IPS-18c (cell line): ENCODE measurements around the gene TUBB4B.
"Not testable (repeated sequence)": the region's sequence is repeated elsewhere in the genome, so short reads cannot be mapped to it uniquely, and the experiment has no call there.

Experiments used
- H3K4me3 ChIP-seq: 2 replicates; pipeline ENCODE4 v1.7.0; 2013; ENCODE audit warnings: low read depth, mild to moderate bottlenecking, low read length, moderate library complexity; ENCODE audit not compliant: insufficient read depth
- H3K9me3 ChIP-seq: one replicate; pipeline ENCODE4 v1.6.1; 2013; ENCODE audit warnings: mild to moderate bottlenecking, low read length, moderate library complexity; ENCODE audit not compliant: control insufficient read depth, insufficient read depth

Gene TUBB4B

DNA sequence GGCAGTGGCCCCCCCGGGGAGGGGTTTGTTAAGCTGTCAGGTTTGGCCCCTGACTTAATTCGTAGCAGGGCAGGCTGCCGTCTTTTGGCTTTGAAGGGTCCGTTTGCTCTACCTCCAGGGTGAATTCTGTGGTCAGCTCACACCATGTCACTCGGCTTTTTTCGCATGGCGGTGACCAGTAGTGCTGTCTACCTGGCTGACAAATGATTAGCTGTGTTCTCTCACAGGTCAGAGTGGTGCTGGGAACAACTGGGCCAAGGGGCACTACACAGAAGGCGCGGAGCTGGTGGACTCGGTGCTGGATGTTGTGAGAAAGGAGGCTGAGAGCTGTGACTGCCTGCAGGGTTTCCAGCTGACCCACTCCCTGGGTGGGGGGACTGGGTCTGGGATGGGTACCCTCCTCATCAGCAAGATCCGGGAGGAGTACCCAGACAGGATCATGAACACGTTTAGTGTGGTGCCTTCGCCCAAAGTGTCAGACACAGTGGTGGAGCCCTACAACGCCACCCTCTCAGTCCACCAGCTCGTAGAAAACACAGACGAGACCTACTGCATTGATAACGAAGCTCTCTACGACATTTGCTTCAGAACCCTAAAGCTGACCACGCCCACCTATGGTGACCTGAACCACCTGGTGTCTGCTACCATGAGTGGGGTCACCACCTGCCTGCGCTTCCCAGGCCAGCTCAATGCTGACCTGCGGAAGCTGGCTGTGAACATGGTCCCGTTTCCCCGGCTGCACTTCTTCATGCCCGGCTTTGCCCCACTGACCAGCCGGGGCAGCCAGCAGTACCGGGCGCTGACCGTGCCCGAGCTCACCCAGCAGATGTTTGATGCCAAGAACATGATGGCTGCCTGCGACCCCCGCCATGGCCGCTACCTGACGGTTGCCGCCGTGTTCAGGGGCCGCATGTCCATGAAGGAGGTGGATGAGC lies 1.4 kb downstream of the TUBB4B start:
- peak overlapping the region; percentile 84 for H3K4me3 ChIP-seq
- H3K9me3 ChIP-seq: no peaks in the 10 kb centered on the region

DNA sequence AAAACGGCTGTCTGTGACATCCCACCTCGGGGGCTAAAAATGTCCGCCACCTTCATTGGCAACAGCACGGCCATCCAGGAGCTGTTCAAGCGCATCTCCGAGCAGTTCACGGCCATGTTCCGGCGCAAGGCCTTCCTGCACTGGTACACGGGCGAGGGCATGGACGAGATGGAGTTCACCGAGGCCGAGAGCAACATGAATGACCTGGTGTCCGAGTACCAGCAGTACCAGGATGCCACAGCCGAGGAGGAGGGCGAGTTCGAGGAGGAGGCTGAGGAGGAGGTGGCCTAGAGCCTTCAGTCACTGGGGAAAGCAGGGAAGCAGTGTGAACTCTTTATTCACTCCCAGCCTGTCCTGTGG lies 2.2 kb downstream of the TUBB4B start:
- not testable (repeated sequence) for H3K4me3 ChIP-seq, H3K9me3 ChIP-seq

DNA sequence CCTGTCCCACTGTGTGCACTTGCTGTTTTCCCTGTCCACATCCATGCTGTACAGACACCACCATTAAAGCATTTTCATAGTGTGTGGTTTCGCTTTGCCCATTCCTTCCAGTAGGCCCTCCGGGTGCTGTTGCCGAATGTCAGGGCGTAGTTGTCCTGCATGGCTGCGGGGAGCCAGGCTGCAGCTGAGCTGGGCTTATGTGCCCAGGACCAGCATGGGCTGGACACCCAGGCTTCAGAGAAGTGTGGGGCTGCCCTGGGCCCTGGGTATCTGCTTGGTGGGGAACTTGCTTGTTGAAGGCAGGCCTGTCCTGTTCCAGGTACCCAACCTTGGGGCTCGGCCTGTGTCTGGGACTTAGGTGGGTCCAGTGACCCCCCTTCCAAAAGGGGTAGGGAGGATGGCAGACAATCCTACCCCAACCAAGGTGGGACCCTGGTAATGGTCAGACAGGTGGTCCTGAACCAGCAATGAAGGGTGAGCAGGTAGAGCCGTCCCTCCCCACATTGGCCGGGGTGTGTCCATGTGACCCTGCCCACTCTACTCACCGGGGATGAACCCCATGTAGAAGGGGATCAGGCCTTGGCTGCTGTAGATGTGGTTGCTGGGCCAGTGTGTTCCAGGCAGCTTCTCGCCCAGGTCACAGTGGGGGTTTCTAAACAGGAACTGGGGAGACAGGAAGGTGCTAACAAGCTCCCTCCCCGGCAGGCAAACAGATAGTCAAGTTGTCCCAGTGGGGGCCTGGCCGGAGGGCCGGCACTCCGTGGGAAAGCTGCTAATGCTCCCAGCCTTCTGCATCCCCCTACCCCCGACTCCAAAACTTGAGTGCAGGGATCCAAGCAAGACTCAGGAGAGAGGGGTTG lies 2.8 kb downstream of the TUBB4B start:
- Histone ChIP-seq H3K9me3 (peaks cover 2% of the 10 kb centered on the region), H3K4me3 (no peak overlapping the region)

DNA sequence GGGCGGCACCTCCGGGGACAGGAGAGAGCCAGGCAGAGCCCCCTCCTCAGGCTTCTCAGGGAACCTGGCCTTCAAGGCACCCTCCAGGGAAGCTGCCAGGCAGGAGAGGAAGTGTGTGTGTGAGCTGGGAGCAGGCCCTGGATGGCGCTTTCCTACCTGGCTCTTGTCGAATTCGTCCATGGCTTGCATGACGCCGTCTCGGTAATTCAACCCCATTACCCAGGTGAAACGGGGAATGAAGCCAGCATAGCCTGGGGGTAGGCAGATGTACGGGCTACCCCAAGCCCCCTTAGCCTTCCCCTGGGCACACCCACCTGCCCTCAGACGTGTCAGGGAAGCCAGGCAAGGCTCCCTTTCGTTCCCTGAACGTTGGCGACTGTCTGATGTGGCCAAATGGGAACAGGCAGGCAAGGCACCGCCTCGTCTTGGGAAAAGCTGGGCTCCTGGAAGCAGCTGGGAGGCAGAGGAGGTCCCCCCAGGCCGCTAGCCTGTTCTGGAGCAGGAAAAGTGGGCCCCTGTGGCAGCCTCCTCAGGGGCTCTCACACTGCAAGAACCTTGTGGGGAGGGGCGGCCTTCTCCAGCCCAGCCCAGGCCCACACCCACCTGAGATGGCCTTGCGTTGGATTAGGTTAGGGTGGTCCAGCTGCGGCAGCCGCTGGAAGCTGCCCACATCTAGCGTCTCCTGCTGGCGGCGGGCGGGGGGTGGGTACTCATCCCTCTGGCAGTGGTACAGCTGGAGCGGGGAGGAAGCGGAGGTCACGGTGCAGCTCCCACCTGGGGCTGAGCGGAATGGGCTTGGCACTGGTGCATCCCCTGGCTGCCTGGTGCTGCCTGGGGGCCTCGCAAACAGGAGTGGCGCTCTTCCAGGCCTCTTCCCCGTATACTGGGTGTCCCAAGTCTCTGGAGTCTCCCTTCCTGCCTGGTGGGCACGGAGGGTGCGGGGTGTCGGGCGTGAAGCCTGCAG lies 3.7 kb downstream of the TUBB4B start:
- Histone ChIP-seq H3K9me3 (peaks cover 2% of the 10 kb centered on the region), H3K4me3 (no peak overlapping the region)

DNA sequence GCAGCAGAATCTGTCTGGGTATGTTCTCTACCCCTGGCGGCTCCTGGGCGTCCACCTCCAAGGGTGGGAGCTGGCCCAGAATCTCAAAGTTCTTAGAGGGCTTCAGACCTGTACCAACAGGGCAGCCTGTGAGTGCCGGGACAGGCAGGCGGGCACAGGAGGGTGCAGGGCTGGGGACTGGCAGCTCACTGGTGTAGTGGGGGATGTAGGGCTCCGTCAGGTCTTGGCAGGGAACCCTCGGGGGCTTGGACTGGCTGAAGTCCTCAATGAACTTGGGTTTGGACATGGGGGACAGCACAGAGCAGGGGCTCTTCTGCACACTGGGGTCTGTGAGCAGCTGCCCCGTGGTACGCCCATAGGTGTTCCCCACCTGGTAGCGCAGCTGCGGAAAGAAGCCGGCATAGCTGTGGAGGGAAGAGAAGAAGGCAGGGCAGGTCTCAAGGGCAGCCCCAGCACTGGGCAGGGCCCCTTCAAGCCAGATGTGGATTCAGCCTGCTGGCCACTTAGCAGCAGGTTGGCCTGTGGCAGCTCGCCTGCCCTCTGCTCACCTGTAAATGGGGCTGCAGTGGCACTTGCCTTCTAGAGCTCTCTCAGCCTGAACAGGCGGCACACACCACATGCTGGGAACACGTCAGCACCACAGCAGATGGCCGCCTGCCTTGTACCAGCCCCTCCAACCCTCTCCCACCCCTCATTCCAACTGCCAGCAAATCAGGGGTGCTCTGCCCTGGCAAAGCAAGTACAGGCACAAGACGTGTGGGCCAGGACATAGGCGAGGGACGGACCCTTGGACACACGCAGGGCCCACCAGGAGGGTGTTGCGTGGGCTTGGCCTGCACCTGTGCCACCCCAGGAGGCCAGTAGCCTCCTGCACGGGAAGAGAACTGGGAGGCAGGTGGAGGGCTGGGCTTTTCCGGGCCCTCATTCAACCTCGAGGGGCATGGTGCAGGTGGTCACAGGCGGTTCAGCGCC lies 4.6 kb downstream of the TUBB4B start:
- Histone ChIP-seq H3K4me3 (no peak overlapping the region), H3K9me3 (peaks cover 2% of the 10 kb centered on the region)

DNA sequence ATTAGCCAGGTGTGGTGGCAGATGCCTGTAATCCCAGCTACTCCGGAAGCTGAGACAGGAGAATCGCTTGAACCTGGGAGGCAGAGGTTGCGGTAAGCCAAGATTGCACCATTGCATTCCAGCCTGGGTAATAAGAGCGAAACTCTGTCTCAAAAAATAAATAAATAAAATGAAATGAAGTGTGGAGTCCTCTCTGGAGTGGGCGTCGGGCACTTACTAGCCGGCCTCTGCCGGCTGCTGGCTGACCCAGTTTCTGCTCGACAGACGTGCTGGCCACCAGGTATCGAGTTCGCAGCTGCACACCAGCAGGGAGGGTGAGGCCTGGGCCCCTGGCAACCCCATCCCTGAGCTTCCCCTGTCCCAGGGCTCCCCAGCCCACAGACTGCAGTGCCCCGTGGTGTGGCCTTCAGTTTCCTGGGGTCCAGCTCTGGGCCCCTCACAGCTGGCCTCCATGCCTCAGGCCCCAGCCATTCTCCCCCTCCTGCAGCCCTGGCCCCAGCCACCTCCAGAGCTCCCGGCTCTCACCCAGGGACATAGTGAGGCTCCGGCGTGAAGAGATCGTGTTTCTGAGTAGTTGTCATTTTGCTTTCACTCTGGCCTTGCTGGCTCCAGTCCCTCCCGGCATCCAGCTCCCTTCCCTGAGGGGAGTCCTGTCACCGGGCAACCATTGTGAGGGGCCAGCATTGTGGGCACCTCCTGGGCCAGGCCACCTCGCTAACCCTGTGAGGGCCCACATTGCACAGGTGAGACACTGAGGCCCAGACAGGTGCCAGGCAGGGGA lies 6.2 kb downstream of the TUBB4B start:
- H3K9me3 ChIP-seq: peaks cover 2% of the 10 kb centered on the region
- no peak overlapping the region for H3K4me3 ChIP-seq

DNA sequence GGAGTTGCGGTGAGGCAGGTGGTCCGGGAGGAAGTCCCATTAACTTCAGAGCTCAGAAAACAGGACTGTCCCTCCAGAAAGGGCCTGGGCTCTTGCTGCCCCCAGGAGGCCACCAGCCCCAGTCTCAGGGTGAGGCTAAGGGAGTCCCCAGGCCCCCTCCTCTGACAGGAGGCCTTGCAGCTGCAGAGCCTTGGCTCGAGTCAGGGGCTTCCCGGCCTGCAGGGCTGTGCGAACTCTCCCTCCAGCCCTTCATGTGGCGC lies 6.8 kb downstream of the TUBB4B start:
- no peak overlapping the region for H3K4me3 ChIP-seq
- peaks cover 2% of the 10 kb centered on the region for H3K9me3 ChIP-seq

DNA sequence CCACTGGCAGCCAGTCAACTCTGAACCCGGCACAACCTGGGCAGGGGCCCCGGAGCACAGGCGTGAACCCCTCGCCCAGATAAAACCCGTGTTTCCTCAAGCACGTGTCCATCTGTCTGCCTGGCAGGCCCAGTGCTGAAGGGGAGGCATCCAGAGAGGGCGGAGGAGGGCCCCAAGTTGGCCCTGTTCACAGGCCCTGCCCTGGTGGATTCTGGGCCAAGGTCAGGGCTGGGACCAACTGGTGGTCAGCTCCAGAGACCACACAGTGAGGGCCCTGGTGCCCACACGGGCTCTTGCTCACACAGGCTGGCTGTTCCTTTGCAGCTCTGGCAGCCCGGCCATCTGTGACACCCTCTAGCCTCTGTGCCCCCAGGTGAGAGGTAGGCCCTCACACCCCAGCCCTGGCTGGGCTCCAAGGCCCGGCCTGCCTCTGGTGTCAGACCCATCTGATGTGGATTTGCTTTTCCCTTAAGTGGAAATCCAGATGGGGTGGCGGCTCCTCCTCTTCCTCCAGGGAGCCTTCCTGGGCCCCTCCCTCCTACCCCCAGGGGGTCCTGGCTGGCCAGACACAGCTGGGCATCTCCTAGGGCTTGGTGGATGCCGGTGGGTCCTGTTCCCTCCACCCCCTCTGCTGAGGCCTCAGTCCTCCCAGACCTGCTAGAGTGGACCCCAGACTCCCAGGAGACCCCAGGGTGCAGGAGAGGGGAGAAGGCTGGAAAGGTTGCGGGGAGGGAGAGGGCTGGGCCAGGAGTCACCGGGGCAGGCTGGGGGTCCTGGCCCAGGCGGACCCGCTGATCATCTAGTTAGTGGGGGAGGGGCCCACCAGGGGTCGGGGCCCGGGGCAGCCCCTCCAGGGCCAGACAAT lies 9.5 kb downstream of the TUBB4B start:
- H3K9me3 ChIP-seq: peaks cover 2% of the 10 kb centered on the region
- no peak overlapping the region for H3K4me3 ChIP-seq

DNA sequence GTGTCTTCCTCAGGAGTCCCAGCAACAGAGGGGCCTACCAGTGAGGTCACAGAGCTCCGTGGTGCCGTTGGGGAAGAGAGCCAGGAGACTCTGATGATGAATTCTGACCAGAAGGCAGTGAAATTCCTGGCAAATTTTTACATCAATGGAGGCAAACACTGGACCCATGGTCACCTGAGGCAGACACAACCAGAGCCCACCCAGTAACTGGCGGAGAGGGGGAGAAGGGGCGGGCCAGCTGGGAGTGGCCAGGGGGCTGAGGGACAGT lies 10.0 kb downstream of the TUBB4B start, which contains the start of gene STPG3:
TSS of gene STPG3 (plus strand) at position 93 of the 268 bp plus-strand sequence. CDS start at position 94, 1 bp downstream.
- Histone ChIP-seq H3K9me3 (peaks cover 2% of the 10 kb centered on the region), H3K4me3 (no peak within 1 kb of the TSS)

DNA sequence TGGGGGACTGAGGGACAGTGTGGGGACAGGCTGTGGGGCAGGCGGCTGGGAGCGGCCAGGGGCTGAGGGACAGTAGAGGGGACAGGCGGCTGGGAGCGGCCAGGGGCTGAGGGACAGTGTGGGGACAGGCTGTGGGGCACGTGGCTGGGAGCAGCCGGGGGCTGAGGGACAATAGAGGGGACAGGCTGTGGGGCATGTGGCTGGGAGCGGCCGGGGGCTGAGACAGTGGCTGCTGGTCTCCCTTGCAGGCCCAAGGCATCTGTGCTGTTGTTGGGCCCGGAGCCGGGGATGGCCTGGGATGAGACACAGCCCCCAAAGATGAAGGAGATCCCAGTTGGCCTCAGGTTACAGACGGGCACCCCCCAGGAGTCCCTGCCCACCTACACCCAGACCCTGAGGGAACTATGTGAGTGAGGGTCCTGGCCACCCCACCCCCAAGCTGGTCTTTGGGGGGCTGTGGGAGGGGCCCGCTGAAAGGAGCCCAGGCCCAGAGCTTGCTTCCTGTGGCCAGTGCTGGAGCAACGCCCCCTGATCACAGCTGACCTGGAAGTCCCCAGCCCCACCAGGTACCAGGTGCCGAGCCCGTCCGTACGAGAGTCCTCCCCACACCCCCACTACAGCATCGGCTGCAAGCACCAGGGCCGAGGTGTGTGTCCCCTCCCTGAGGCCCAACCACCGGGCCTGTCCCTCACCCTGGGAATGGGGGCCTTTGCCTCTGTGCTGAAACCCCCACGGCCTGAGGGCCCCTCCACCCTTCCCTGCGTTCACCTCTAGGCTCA lies 10.6 kb downstream of the TUBB4B start:
- H3K9me3 ChIP-seq: peaks cover 2% of the 10 kb centered on the region
- no peak overlapping the region for H3K4me3 ChIP-seq

DNA sequence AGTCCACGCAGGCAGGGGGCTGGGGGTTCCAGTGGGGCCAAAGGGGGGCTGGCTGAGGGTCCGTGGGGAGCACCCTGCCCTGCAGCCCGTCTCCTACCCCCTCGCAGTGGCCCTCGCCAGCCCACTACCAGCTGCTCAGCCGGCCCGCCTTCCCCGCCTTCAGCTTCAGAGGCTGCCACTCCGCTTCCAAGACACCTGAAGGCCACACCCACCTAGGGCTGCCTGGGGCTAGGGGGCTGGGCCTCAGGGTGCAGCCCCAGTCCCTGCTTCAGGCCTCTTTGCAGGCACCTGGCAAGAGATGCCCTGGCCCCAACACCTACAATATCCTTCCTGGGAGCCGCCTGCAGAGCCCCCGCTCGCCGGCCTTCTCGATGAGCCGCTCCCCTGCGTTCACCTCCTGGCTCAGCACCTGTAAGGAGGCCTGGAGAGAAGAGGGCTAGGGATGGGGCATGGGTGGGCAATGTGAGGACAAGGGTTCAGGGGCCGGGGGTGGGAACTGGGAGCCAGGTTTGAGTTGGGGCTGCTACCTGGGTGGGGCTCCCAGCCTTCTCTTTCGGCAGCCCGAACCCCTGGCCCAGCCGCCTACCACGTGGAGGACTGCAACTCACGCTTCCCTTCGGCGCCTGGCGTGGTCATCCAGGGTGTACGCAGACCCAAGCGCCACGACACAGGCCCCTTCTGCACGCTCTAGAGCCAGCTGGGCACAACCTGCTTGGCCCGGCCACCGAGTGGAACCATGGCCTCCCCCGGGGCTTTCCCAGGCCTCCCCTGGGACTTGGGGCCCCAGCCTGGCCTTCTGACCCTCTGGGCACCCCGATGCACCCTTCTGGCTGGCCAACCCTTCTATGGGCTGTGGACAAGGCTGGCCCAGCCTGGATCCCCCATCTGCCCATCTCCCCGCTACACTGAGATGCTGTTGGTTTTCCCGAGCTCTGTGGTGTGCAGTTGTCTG lies 11.7 kb downstream of the TUBB4B start:
- Histone ChIP-seq H3K9me3 (peaks cover 2% of the 10 kb centered on the region), H3K4me3 (no peak overlapping the region)

DNA sequence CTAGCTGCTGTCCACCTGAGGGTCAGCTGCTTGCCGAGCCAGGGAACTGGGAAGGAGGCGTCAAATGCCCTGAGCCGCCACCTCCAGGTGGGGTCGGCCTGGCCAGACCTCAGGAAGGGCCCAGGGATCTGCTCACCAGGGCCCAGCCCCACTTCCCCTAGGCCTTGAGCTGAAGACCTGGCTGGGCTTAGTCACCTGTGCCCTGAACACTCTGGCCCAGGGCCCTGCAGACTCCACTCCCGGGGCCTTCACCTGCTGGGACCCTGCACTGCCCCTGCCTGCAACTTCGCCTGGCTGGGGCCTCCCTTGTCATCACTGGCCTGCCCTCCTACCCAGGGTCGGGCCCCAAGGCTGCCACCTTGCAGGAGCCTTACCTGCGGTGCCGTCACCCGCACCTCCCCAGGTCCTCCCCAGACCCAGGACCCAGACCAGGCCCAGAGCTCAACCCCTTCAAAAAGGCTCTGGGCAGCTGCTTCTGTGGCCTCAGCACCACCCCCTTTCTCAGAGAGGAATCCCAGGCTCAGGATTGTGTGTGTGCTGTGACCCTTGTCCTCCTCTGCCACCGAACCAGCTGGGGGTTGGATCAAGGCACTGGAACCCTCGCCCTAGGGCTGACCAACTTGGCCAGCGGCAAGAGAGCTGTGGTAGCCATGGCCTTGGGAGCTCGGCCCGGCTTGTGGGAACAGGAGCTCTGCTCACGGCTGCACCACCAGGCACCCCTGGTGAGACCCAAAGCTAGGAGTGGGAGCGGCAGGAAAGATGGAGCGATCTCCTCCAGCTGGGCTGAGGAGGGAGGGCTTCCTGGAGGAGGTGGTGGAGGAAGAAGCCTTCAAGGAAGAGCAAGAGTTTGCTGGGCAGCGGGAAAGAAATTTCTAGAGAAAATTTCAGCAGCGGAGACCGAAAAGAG lies 12.9 kb downstream of the TUBB4B start:
- no peaks in the 10 kb centered on the region for H3K9me3 ChIP-seq
- H3K4me3 ChIP-seq: peak overlapping the region; percentile 76
